NCI-H526 (cell line): ENCODE results near the gene RAI1.

Source experiments
- DNase-seq, 2 experiments: peaks; one replicate each; lab custom pipeline; 2025; lab: John Stamatoyannopoulos, UW

The RAI1 gene

GRCh38 chr17:17699491-17699890 lies 18.2 kb downstream of the RAI1 start:
- DNase-seq: no peak

- DNase-seq: peak in 1 of 2 experiments; percentile 70
Measured at GRCh38 chr17:17700251-17700969, 19.2 kb downstream of the RAI1 start.

- no peak for DNase-seq
Measured at GRCh38 chr17:17701112-17701511, 19.9 kb downstream of the RAI1 start.

- no peak for DNase-seq
Measured at GRCh38 chr17:17701658-17702057, 20.4 kb downstream of the RAI1 start.

- DNase-seq: no peak
Measured at GRCh38 chr17:17702449-17703139, 21.3 kb downstream of the RAI1 start.

GRCh38 chr17:17703140-17703919 lies 22.1 kb downstream of the RAI1 start:
- DNase-seq: no peak

GRCh38 chr17:17704931-17705330 lies 23.7 kb downstream of the RAI1 start:
- no peak for DNase-seq

GRCh38 chr17:17706140-17707060 lies 25.1 kb downstream of the RAI1 start:
- DNase-seq: no peak

- DNase-seq: no peak
Measured at GRCh38 chr17:17708295-17708694, 27.0 kb downstream of the RAI1 start.

GRCh38 chr17:17708816-17709215 lies 27.6 kb downstream of the RAI1 start:
- DNase-seq: no peak

GRCh38 chr17:17709815-17710321 lies 28.6 kb downstream of the RAI1 start:
- no peak for DNase-seq

- no peak for DNase-seq
Measured at GRCh38 chr17:17710355-17710727, 29.1 kb downstream of the RAI1 start.

GRCh38 chr17:17710728-17711541 lies 29.7 kb downstream of the RAI1 start:
- DNase-seq: no peak

- no peak for DNase-seq
Measured at GRCh38 chr17:17711641-17712162, 30.4 kb downstream of the RAI1 start.

- DNase-seq: no peak
Measured at GRCh38 chr17:17712268-17712924, 31.1 kb downstream of the RAI1 start.

- no peak for DNase-seq
Measured at GRCh38 chr17:17713839-17714238, 32.6 kb downstream of the RAI1 start.

- no peak for DNase-seq
Measured at GRCh38 chr17:17714261-17714866, 33.1 kb downstream of the RAI1 start.

- DNase-seq: no peak
Measured at GRCh38 chr17:17714879-17715278, 33.6 kb downstream of the RAI1 start.

- no peak for DNase-seq
Measured at GRCh38 chr17:17716837-17717523, 35.7 kb downstream of the RAI1 start.
